C4-2B (cell line): Measurements from ENCODE around the gene DCXR.

Experiments used
- ZFX ChIP-seq: fragments of 450-650 bp; IDR thresholded peaks from 2 replicates; pipeline ENCODE4 v1.6.1; 2017
- TF ChIP-seq, protein P1 (sequence below): fragments of 450-650 bp; conservative IDR thresholded peaks from 2 replicates; pipeline ENCODE4 v1.5.1; 2017; ENCODE audit warnings: mild to moderate bottlenecking

DNA sequence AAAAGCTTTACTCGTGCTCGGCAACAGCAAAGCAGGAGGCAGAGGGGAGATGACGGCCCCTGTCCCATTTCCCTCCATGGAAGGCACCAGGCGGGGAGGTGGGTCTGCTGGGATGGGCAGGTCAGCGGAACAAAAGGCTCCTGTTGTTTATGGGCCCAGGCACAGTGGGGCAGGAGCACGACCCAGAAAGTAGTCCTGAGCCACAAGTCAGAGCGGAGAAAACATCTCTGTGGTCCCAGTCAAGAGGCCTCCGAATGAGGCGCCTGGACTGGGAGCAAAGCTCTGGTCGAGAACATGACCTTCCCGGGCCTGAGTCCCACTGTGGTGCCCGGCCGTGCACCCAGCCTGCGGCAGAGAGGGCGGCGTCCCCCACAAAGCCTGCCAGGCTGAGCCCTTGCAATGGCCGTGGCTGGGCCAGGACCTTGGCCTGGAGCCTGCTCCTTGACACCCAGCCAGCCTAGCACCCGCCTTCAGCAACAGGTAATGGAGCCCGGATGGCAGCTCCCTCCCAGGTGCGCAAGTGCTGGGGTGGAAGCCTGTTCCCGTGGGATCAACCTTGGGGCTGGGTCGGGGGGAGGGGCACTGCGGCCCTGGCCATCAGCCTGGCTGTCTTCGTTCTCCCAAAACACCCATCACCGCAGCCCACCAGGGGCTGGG lies 10.5 kb upstream of the DCXR start:
- TF ChIP-seq, protein P1, sequence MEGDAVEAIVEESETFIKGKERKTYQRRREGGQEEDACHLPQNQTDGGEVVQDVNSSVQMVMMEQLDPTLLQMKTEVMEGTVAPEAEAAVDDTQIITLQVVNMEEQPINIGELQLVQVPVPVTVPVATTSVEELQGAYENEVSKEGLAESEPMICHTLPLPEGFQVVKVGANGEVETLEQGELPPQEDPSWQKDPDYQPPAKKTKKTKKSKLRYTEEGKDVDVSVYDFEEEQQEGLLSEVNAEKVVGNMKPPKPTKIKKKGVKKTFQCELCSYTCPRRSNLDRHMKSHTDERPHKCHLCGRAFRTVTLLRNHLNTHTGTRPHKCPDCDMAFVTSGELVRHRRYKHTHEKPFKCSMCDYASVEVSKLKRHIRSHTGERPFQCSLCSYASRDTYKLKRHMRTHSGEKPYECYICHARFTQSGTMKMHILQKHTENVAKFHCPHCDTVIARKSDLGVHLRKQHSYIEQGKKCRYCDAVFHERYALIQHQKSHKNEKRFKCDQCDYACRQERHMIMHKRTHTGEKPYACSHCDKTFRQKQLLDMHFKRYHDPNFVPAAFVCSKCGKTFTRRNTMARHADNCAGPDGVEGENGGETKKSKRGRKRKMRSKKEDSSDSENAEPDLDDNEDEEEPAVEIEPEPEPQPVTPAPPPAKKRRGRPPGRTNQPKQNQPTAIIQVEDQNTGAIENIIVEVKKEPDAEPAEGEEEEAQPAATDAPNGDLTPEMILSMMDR, result no peak
- no peak for TF ChIP-seq ZFX
